HG03103 (cell line): ENCODE data around the gene ARID1B.

Experiments used
- ATAC-seq: cut with Tn5 transposase; IDR thresholded peaks from one replicate; pipeline ENCODE4 v1.9.1; 2021; ENCODE audit warnings: low read depth; ENCODE audit not compliant: unreplicated experiment

Gene ARID1B

DNA sequence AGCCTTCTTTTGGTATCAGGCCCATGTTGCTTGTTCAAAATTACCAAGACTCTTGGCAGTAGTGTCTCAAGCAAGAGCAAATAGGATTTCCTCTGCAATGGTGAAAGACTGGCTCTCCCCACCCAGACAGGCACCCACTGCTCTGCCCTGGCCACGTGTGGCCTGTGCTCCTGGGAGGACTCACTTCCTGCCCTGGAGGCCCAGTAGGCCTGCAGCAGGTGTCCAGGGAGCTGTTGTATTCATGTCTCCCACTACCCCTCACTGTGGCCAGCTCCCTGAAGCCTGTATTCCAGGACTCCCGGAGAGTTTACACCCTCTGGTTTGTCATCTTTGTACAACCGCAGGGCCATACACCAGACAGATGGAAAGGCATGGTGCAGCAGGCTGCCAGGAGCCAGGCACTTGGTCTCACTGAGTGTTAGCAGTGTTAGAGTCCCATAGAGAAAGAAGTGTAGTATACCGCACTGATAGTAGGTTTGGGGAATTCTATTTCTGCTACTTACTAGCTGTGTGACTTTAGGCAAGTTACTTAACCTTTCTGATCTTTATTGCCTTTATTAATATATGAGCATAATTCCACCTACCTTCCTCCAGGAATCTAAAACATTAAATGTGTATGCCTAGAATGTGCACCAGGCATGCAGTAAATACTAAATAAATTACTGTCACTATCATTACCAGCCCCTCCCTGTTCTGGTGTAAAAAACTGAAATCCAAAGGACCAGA lies 386.4 kb downstream of the ARID1B start:
- ATAC-seq, result no peak

DNA sequence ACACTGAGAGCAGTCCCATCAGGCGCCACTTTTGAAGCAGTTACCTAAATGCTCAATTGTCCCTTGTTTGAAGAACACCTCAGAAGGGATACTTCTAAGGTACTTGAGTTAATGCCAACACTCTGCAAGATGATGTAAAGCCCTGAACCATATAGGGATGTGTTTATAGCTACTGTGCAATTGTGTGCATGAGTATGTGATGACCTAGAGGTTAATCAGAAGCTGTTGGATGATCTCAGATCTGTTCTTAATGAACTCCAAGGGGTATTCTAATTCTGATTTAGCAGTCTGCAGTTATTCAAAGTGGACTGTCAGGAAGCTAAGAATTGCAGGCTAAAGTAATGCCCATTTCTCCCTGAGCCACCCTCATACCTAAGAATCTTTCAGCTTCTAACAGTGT lies 387.8 kb downstream of the ARID1B start:
- ATAC-seq, result no peak

DNA sequence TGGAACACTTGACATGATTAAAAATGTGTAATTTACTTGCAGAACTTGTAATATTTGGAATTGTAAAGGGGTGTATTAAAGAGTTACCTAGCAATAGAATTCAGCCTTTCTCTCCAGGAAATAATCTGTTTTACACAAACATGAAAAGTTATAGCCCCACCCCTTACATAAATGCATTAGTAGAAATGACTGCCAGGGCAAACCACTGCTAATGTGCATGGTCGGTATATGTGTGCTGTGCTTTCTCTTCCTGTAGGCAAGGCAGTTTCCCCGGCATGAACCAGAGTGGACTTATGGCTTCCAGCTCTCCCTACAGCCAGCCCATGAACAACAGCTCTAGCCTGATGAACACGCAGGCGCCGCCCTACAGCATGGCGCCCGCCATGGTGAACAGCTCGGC lies 389.6 kb downstream of the ARID1B start:
- ATAC-seq, result no peak

DNA sequence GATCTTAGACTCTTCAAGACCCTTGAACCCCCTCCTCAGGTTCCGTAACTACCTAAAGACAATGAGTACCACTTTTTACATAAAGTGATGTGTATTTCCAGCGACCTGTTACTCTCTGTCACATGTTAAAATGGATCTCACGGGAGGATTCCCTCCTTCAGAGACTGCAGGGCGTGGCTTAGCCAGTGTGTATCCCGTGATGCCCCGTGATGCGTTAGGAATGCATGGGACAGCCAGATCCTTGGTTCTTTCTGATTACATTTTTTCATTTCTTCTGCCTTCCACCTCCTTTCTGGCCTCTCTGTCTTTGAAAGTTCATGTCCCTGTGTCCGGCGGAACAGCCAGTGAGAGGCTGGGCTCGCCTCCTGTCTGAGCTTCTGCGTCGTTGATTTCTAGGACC lies 390.7 kb downstream of the ARID1B start:
- ATAC-seq, result no peak

DNA sequence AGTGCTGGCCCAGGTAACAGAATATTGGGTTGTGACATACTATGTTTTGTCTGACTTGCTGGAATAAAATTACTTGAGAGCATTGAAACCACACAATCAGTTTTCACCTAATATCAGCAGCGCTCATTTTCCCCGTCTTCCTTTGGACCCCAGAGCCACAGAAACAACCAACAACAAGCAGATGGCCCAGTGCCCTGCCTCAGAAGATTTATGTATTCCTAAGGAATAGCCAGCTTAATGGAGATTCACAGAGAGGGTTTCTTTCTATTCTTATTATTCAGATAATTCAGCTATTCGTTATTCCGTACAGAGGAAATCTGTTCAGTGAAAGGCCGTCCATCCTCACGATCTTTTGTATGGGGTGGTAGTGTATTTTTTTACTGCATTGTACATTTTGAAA lies 391.3 kb downstream of the ARID1B start:
- ATAC-seq, result no peak

DNA sequence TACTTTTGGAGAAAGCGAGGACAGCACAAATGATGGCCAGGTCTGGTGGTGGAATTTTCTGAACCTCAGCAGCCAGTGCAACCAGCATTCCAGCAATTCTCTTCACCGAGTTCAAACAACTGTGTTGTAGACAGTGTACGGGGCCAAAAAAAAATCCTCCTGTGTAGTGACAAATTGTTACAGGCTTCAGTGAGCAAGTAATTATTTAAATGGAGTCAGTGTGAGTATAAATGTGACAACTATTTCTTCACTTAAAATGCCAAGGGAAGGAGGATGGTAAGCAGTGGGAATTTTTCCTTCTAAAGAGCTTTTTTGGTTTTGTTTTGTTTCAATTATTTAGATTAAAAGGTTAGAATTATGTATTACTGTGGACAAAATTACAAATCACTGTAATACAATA lies 392.0 kb downstream of the ARID1B start:
- no peak for ATAC-seq

DNA sequence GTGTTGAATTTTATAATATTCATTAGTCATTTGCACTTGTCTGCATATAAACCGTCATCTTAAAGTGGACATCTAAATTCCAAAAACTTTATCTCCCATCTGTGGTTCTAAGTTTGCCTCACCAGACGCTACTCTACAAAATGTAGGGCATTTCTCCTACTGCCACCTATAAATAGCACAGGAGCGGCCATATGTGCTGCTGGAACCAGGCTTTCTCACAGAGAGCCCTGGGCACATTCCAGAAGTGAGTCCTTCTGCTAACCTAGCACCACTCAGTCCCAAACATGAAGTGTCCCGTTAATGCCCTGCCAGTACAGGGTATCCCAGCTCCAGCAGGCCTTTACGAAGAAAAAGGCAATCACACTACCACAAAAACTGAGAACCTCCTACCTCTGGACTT lies 392.5 kb downstream of the ARID1B start:
- no peak for ATAC-seq

DNA sequence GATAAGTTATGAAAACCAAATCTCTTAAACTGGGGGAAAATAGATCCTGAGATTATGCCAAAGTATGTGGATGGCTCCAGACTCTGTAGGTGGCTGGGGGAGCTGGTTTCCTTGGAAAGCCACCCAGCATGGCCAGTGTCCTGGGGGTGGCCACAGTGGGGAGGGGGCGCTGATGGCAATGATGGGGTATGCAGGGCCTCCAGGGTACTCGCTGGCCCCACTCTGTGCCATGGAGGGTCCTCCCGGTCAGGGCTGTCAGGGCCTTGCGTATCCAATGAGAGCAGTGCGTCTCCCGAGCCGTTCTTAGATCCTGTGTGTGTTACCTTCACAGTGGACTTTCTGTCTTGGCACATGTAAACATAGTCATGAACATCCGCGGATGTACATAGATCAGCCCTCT lies 393.4 kb downstream of the ARID1B start:
- no peak for ATAC-seq

DNA sequence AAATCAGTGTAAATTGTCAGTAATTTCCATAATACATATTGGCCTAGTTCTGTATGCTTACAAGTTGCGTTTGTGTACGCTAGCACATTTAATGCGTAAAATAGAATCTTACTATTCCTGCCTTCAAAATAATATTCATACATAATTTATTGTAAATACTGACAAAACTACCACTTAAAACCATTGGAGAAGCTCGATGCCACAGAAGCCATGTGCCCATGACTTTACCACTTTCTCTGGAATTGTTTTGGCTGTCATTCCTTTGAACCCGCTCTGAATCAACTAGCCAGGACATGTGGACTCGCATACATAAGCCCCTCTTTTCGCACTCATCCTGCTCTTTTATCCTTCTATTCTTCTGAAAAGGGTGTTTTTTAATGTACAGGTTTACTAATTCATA lies 394.6 kb downstream of the ARID1B start:
- no peak for ATAC-seq

DNA sequence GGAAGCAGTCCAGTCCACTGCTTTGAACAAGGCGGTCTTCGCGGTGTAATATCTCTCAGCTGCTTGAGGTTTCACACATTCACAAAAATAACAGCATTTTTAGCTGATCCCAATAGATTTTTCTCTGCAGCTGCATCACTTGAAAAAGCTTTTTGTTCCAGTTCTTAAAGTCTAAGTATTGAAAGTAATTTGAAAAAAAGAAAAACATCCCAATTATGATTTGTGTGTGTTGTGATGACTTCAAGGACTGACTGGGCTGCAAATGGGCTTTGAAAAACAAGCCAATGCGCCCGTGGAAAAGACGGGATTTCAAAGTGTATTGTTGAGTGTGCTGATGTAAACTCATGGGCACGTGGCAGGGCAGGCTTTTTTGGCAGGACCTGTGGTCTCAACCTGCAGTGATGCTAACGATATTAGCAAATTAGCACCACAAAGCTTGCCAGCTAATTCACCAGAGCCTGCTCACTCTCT lies 395.1 kb downstream of the ARID1B start:
- ATAC-seq, result no peak

DNA sequence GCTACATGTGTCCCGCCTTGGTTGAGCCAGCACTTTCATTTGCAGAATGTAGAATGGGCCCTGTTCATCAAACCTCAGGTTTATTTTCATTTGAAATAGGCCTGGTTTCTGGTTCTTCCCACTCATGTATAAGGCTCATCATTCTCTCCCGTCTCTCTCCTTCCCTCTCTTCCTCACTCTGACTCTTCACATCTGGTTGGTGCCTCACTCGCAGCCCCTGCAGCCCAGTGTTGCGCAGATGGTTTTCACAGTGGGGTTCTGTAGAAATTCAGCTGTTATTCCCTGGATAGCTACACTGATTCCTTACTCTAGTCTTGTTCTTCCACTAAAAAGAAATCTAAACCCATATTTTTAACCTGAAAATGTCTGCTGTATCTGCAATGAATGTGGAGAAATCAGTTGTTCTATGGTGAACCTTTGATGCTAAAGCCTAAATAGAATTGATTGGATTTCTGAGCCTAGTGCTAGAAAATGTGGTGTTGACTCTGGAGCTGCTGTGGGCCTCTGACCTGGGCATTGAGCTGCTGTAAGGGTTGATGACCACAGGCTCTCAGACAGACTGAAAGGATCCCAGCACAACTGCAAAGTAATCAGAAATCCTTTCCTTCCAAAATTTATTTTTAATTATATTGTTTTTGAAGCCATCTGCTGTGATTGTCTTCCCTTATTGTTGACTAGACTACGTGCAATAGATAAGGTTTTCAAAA lies 395.8 kb downstream of the ARID1B start:
- no peak for ATAC-seq

DNA sequence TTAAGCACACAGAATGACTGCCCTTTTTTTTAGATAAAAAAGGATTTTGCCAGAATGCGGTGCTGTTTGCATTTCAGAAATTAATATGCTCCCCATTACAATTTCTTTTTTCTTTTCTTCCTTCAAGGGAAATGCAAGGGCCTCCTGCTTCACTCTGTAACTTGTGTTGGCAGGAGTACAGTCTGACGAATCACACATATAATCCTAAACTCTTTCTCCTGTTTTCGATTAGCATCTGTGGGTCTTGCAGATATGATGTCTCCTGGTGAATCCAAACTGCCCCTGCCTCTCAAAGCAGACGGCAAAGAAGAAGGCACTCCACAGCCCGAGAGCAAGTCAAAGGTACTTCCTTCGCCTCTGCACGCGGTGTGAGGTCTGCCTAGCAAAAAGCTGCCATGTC lies 396.6 kb downstream of the ARID1B start:
- ATAC-seq, result no peak

DNA sequence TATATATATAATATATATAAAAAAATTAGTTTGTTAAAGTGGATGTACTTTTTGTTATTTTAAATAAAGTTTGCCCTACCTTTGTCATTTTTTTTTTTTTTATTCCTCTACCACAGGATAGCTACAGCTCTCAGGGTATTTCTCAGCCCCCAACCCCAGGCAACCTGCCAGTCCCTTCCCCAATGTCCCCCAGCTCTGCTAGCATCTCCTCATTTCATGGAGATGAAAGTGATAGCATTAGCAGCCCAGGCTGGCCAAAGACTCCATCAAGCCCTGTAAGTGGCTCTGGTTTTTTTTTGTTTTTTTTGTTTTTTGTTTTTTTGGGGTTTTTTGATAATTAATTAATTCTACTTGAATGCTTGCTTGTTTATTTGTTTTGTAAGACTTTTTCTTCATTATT lies 397.6 kb downstream of the ARID1B start:
- no peak for ATAC-seq

DNA sequence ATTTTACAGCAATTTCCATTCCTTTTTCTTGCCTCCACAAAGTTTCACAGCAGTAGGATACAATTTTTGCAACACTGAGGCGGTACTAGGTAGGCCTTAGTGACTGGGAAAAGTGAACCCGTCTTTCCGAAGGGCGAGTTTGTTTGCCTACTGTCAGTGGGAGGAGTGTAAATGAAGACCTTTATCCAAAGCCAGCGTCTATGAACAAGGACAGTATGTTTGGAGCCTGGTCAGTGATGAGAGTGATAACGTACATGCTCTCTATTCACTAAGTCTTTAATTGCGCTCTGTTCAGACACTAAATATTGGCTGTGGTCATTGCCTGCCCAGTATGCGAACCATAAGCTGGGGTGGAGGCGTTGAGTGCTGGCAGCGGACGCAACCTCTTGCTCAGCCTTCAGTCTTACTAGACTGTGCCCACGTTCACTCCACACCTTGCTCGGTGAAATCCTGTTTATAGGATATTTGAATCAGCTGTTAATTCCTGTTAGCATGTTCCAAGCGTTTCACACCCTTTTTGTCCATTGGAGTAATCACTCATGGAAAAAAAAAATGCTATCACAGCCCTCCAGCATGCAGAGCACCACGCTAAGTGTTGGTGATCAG lies 400.7 kb downstream of the ARID1B start:
- ATAC-seq, result no peak

DNA sequence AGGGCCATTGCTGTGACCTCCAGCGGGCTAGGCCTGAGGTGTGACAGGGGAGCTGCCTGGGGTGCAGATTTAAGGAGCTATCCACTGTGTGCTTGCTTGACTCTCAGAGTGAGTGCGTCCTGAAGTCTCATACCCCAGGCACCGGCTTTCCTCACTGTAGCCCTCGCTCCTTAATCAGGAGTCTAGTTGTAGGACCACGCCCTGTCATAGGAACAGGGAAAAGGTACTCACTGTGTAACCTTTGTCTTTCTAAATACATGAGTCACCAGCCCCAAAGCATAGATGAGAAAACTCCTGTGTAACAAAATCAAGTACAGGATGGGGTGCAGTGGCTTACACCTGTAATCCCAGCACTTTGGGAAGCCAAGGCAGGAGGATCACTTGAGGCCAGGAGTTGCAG lies 404.5 kb downstream of the ARID1B start:
- no peak for ATAC-seq

DNA sequence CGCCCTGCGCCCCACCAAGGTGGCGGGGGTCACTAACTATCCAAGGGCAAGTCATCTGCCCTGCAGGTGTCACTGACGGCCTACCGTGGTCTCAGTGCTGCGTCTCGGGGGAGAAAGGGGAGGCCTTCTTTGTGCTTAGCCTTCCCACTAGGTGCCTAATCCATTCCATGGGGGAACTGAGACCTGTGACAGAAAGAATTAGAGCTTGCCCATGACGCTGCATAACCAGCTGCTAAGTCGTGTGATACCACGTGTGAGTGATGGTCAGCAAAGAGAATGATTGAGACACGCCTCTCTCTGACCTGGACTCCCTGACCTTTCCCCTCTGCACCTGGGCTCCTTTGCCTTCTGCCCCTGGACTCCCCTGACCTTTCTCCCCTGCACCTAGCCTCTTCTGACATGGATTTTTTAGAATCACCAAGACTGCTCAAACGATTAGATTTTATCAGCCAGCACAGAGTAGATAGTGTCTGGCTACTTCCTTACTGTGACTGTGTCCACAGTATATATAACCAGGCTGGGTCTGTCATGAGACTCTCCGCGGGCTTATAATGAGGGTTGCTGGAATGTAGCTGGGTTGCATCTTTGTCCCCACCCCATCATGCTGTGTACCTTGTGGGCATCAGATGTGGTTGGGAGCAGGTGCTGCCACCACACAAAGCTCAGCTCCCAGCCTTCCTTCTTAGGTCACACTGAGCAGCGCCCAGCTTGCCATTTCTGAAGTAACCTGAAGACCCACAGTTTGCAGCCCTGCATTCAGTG lies 405.5 kb downstream of the ARID1B start:
- ATAC-seq, result no peak

DNA sequence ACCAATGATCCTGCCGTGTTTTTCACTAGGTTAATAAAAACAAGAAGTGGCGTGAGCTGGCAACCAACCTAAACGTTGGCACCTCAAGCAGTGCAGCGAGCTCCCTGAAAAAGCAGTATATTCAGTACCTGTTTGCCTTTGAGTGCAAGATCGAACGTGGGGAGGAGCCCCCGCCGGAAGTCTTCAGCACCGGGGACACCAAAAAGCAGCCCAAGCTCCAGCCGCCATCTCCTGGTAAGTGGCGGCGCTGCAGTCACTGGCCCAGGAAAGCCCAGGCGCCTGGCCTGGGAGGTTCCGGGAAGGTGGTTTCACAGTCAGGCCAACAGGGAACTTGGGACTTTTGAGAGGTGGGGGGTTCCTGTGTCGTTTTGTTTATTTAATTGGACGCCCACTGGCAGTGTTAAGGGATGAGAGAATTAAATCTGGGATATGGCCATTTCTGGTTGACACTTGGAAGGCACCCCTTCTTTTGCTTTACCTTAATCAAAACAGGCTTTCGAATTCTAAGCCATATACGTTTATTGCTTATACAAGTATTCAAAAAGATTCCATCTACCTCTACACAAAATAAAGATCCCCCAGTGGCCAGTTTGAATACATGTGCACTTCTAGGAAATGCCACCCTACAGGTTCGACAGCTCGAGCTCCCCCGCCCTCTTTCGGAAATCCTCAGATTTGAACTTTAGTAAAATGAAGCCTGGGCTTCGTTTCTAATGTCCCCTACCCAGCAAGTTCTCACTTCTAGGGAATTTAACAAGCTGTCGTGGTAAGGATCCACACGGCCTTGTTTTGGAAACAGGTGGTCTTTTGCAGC lies 407.2 kb downstream of the ARID1B start:
- ATAC-seq, result no peak

DNA sequence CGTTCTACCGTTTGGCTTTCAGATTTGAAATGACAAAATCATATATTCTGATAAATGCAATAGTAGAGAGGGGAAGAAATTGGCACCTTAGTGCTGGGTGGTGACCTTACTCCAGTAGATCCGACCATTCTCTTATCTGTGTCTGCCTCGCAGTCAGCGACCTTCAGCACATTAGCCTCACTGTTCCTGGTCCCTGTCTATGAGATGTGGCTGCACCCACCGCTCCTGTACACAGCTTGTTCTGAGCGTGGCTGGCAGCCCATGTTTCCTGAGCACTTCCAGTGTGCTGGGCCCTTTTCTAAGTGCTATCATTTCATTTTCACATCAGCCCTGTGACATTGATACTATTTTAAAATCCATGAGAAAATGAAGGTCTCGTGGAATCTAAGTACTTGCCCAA lies 408.0 kb downstream of the ARID1B start:
- no peak for ATAC-seq

DNA sequence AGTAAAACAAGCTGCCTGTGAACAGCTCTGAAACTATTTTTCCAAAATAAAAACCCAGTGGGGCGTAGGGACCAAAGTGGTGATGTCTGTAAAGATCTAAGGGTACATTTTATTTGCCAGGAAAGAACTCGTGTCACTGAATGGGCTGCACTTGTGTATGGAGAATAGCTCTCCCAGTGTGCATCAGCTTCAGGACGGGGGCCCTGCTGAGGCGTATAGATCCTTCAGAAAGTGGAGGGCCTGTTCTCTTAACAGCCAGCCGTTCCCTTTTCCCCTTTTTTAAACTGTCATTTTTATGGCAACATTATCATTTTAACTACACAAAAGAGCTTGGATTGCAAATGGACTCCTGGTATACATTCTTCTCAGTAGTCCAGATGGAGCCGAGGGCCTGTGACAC lies 408.8 kb downstream of the ARID1B start:
- ATAC-seq, result no peak

DNA sequence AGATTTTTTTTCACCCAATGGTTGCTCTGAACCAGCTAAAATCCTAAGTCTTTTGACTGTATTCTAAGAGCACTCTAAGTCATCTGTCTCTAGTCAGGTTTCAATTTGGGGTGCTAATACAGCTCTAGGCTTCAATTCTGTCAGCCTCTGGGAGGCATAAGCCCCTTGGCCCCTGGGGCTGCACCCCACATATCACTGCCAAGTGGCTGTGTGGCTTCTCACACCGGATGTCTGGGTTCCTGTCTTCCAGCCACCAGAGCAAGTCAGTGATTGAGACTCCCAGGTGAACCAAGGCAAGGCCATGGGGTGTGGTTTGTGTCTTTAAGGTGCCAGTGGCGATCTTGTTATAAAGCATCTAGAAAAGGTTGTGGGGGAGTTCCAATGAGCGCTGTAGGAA lies 409.6 kb downstream of the ARID1B start:
- ATAC-seq, result no peak
